ENCODE data around the gene DRD2.

DRD2 gene

GRCh38 chr11:113411536-113411935, 63.7 kb downstream of the DRD2 start:
- Histone ChIP-seq H3K9ac (ENCODE audit: low read depth, low read length) (no peak overlapping the region), H3K9me3 (ENCODE audit: insufficient read depth, low read depth, low read length) (no peaks in the 10 kb centered on the region), H3K4me3 (ENCODE audit: low read length) (no peak overlapping the region), H3K27me3 (ENCODE audit: insufficient read depth, low read length) (no peaks in the 10 kb centered on the region), H3K4me1 (ENCODE audit: insufficient read depth, low read length) (no peaks in the 10 kb centered on the region), H3K36me3 (ENCODE audit: insufficient read depth, low read length) (no peaks in the 10 kb centered on the region), H3K27ac (ENCODE audit: low read depth, low read length) (no peak overlapping the region)
- WGBS = 92% methylated on average over 3 of the region's 3 CpGs

GRCh38 chr11:113410414-113411135, 64.6 kb downstream of the DRD2 start:
- H3K4me3 ChIP-seq (ENCODE audit: low read length) = no peak overlapping the region
- no peak overlapping the region for H3K27ac ChIP-seq (ENCODE audit: low read depth, low read length)
- H3K9ac ChIP-seq (ENCODE audit: low read depth, low read length) = no peak overlapping the region
- H3K9me3 ChIP-seq (ENCODE audit: insufficient read depth, low read depth, low read length) = no peaks in the 10 kb centered on the region
- WGBS = 90% methylated on average over 21 of the region's 21 CpGs
- no peaks in the 10 kb centered on the region for H3K27me3 ChIP-seq (ENCODE audit: insufficient read depth, low read length)
- H3K36me3 ChIP-seq (ENCODE audit: insufficient read depth, low read length) = no peaks in the 10 kb centered on the region
- no peaks in the 10 kb centered on the region for H3K4me1 ChIP-seq (ENCODE audit: insufficient read depth, low read length)

- Histone ChIP-seq H3K36me3 (ENCODE audit: insufficient read depth, low read length) (no peaks in the 10 kb centered on the region), H3K4me1 (ENCODE audit: insufficient read depth, low read length) (no peaks in the 10 kb centered on the region), H3K9ac (ENCODE audit: low read depth, low read length) (no peak overlapping the region), H3K27me3 (ENCODE audit: insufficient read depth, low read length) (no peaks in the 10 kb centered on the region), H3K4me3 (ENCODE audit: low read length) (no peak overlapping the region), H3K9me3 (ENCODE audit: insufficient read depth, low read depth, low read length) (no peaks in the 10 kb centered on the region), H3K27ac (ENCODE audit: low read depth, low read length) (no peak overlapping the region)
- 84% methylated on average over 3 of the region's 3 CpGs for WGBS
Measured at GRCh38 chr11:113409526-113409925, 65.7 kb downstream of the DRD2 start.

- Histone ChIP-seq H3K4me3 (ENCODE audit: low read length) (no peak overlapping the region), H3K27ac (ENCODE audit: low read depth, low read length) (no peak overlapping the region), H3K27me3 (ENCODE audit: insufficient read depth, low read length) (no peaks in the 10 kb centered on the region; the same call in 1 of the 2 replicates), H3K36me3 (ENCODE audit: insufficient read depth, low read length) (no peaks in the 10 kb centered on the region), H3K9ac (ENCODE audit: low read depth, low read length) (no peak overlapping the region), H3K9me3 (ENCODE audit: insufficient read depth, low read depth, low read length) (no peaks in the 10 kb centered on the region), H3K4me1 (ENCODE audit: insufficient read depth, low read length) (no peaks in the 10 kb centered on the region)
- 85% methylated on average over 9 of the region's 9 CpGs for WGBS
Measured at GRCh38 chr11:113408887-113409286, 66.3 kb downstream of the DRD2 start.

- Histone ChIP-seq H3K27me3 (ENCODE audit: insufficient read depth, low read length) (no peaks in the 10 kb centered on the region; the same call in 1 of the 2 replicates), H3K4me1 (ENCODE audit: insufficient read depth, low read length) (no peaks in the 10 kb centered on the region), H3K9me3 (ENCODE audit: insufficient read depth, low read depth, low read length) (no peaks in the 10 kb centered on the region), H3K27ac (ENCODE audit: low read depth, low read length) (no peak overlapping the region), H3K9ac (ENCODE audit: low read depth, low read length) (no peak overlapping the region), H3K4me3 (ENCODE audit: low read length) (no peak overlapping the region), H3K36me3 (ENCODE audit: insufficient read depth, low read length) (no peaks in the 10 kb centered on the region)
- 62% methylated on average over 9 of the region's 9 CpGs for WGBS
Measured at GRCh38 chr11:113408206-113408605, 67.0 kb downstream of the DRD2 start.

GRCh38 chr11:113407163-113407562, 68.0 kb downstream of the DRD2 start:
- no peaks in the 10 kb centered on the region for H3K9me3 ChIP-seq (ENCODE audit: insufficient read depth, low read depth, low read length)
- no peaks in the 10 kb centered on the region for H3K36me3 ChIP-seq (ENCODE audit: insufficient read depth, low read length)
- no peak overlapping the region for H3K27ac ChIP-seq (ENCODE audit: low read depth, low read length)
- H3K4me1 ChIP-seq (ENCODE audit: insufficient read depth, low read length) = no peaks in the 10 kb centered on the region
- H3K4me3 ChIP-seq (ENCODE audit: low read length) = no peak overlapping the region
- 89% methylated on average over 3 of the region's 3 CpGs for WGBS
- H3K27me3 ChIP-seq (ENCODE audit: insufficient read depth, low read length) = no peaks in the 10 kb centered on the region; the same call in 1 of the 2 replicates
- no peak overlapping the region for H3K9ac ChIP-seq (ENCODE audit: low read depth, low read length)

- Histone ChIP-seq H3K36me3 (ENCODE audit: insufficient read depth, low read length) (no peaks in the 10 kb centered on the region), H3K9ac (ENCODE audit: low read depth, low read length) (no peak overlapping the region), H3K4me3 (ENCODE audit: low read length) (no peak overlapping the region), H3K27me3 (ENCODE audit: insufficient read depth, low read length) (no peaks in the 10 kb centered on the region; the same call in 1 of the 2 replicates), H3K9me3 (ENCODE audit: insufficient read depth, low read depth, low read length) (no peaks in the 10 kb centered on the region), H3K4me1 (ENCODE audit: insufficient read depth, low read length) (no peaks in the 10 kb centered on the region), H3K27ac (ENCODE audit: low read depth, low read length) (no peak overlapping the region)
- 85% methylated on average over 7 of the region's 7 CpGs for WGBS
Measured at GRCh38 chr11:113405724-113406478, 69.3 kb downstream of the DRD2 start.

- 92% methylated on average over 7 of the region's 7 CpGs for WGBS
- H3K27ac ChIP-seq (ENCODE audit: low read depth, low read length) = no peak overlapping the region
- H3K27me3 ChIP-seq (ENCODE audit: insufficient read depth, low read length) = no peaks in the 10 kb centered on the region; the same call in 1 of the 2 replicates
- H3K36me3 ChIP-seq (ENCODE audit: insufficient read depth, low read length) = no peaks in the 10 kb centered on the region
- H3K4me1 ChIP-seq (ENCODE audit: insufficient read depth, low read length) = no peaks in the 10 kb centered on the region
- no peak overlapping the region for H3K9ac ChIP-seq (ENCODE audit: low read depth, low read length)
- no peaks in the 10 kb centered on the region for H3K9me3 ChIP-seq (ENCODE audit: insufficient read depth, low read depth, low read length)
- H3K4me3 ChIP-seq (ENCODE audit: low read length) = no peak overlapping the region
Measured at GRCh38 chr11:113404859-113405430, 70.3 kb downstream of the DRD2 start.

GRCh38 chr11:113401718-113402117, 73.5 kb downstream of the DRD2 start:
- H3K9me3 ChIP-seq (ENCODE audit: insufficient read depth, low read depth, low read length) = no peaks in the 10 kb centered on the region
- H3K9ac ChIP-seq (ENCODE audit: low read depth, low read length) = no peak overlapping the region
- H3K27me3 ChIP-seq (ENCODE audit: insufficient read depth, low read length) = no peaks in the 10 kb centered on the region; the same call in 1 of the 2 replicates
- H3K4me1 ChIP-seq (ENCODE audit: insufficient read depth, low read length) = no peaks in the 10 kb centered on the region
- WGBS = 65% methylated on average over 2 of the region's 2 CpGs
- no peak overlapping the region for H3K27ac ChIP-seq (ENCODE audit: low read depth, low read length)
- no peak overlapping the region for H3K4me3 ChIP-seq (ENCODE audit: low read length)
- no peaks in the 10 kb centered on the region for H3K36me3 ChIP-seq (ENCODE audit: insufficient read depth, low read length)

- H3K9me3 ChIP-seq (ENCODE audit: insufficient read depth, low read depth, low read length) = no peaks in the 10 kb centered on the region
- no peak overlapping the region for H3K27ac ChIP-seq (ENCODE audit: low read depth, low read length)
- WGBS = 74% methylated on average over 5 of the region's 5 CpGs
- H3K36me3 ChIP-seq (ENCODE audit: insufficient read depth, low read length) = no peaks in the 10 kb centered on the region
- H3K27me3 ChIP-seq (ENCODE audit: insufficient read depth, low read length) = no peaks in the 10 kb centered on the region; the same call in 1 of the 2 replicates
- H3K4me1 ChIP-seq (ENCODE audit: insufficient read depth, low read length) = no peaks in the 10 kb centered on the region
- no peak overlapping the region for H3K9ac ChIP-seq (ENCODE audit: low read depth, low read length)
- no peak overlapping the region for H3K4me3 ChIP-seq (ENCODE audit: low read length)
Measured at GRCh38 chr11:113400631-113401230, 74.5 kb downstream of the DRD2 start.

Measured in HUES64 (cell line).